ENCODE data around the gene OSGIN1.
A peak's percentile ranks its signal among the peaks of the same experiment; 100 is the strongest.

Gene OSGIN1

GRCh38 chr16:84001726-84002125 is 48.7 kb downstream of the OSGIN1 start:
- Mint-ChIP-seq H3K27me3 (peaks cover 18% of the 10 kb centered on the region), H3K36me3 (ENCODE audit: low read depth) (no peaks in the 10 kb centered on the region), H3K4me1 (ENCODE audit: low read depth) (no peaks in the 10 kb centered on the region), H3K27ac (no peak overlapping the region), H3K4me3 (no peak overlapping the region), H3K9me3 (no peaks in the 10 kb centered on the region)
- DNase-seq = no peak

DNA sequence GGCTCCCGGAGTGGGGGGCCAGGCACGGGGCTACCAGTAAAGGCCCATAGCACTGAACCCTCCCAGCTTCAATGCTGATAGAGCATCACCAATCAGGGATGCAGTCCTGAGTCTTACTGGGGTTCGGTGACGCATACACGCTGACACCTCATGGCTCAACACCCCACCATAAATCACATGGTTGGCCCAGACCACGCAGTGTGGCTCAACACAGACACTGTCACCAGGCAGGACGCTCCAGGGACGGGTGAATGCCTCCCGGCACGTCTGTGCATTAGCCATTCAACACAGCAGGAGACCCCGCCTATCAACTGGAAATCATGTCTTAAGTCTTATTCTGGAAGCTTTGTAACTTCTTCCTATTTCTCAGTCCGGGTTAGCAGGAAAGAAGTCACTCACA is 50.0 kb downstream of the OSGIN1 start:
- Mint-ChIP-seq H3K9me3 (no peaks in the 10 kb centered on the region), H3K27me3 (peaks cover 17% of the 10 kb centered on the region), H3K4me1 (ENCODE audit: low read depth) (no peaks in the 10 kb centered on the region), H3K27ac (no peak overlapping the region), H3K36me3 (ENCODE audit: low read depth) (no peaks in the 10 kb centered on the region), H3K4me3 (no peak overlapping the region)
- DNase-seq = no peak

GRCh38 chr16:84004442-84004841 is 51.4 kb downstream of the OSGIN1 start:
- no peak overlapping the region for H3K27ac Mint-ChIP-seq
- no peaks in the 10 kb centered on the region for H3K4me1 Mint-ChIP-seq (ENCODE audit: low read depth)
- no peak overlapping the region for H3K4me3 Mint-ChIP-seq
- DNase-seq = no peak
- H3K9me3 Mint-ChIP-seq = no peaks in the 10 kb centered on the region
- peaks cover 12% of the 10 kb centered on the region for H3K27me3 Mint-ChIP-seq
- no peaks in the 10 kb centered on the region for H3K36me3 Mint-ChIP-seq (ENCODE audit: low read depth)

DNA sequence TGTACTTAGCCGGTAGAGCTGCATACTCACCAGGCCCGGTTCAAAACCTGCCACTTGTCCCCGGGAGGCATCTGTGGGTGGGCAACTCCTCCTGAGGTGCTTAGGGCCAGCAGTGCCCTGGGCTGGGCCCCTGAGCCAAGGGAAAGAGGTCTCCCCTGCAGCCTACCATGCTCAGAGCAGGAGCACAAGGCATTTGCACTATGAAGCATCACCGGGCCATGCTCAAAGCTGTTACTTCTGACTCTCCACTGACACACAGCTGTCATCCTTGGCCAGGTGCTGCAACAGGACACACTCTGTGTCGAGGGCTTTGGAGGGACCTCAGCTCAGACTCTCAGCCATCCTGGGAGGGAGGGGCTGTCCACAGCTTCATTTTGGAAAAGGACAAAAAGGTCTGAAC is 52.4 kb downstream of the OSGIN1 start:
- Mint-ChIP-seq H3K4me3 (no peak overlapping the region), H3K4me1 (ENCODE audit: low read depth) (no peaks in the 10 kb centered on the region), H3K27me3 (peaks cover 11% of the 10 kb centered on the region)

DNA sequence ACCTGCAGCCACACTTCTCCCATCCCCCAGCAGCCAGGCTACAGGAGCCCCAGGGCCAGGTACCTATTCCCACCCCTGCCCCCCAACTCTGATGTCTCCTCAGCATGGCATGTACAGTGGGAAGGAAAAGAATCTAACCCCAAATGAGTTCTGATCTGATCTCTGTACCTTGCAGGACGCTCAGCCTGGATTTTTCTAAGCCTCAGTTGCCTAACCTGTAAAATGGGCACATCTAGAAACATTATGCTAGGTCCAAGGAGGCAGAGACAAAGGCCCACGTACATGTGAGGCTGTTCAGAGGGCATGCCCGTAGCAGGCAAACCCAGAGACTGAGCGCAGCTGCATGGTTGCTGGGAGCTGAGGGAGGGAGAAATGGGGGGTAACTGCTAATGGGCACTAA is 54.5 kb downstream of the OSGIN1 start:
- Mint-ChIP-seq H3K36me3 (ENCODE audit: low read depth) (no peaks in the 10 kb centered on the region), H3K4me1 (ENCODE audit: low read depth) (no peaks in the 10 kb centered on the region), H3K9me3 (no peaks in the 10 kb centered on the region), H3K27me3 (peaks cover 7% of the 10 kb centered on the region), H3K4me3 (no peak overlapping the region), H3K27ac (no peak overlapping the region)
- no peak for DNase-seq

More for the DNA sequence above, 52.4 kb downstream of the OSGIN1 start:
- H3K27ac Mint-ChIP-seq = no peak overlapping the region
- no peaks in the 10 kb centered on the region for H3K9me3 Mint-ChIP-seq
- H3K36me3 Mint-ChIP-seq (ENCODE audit: low read depth) = no peaks in the 10 kb centered on the region
- DNase-seq = no peak

- H3K36me3 Mint-ChIP-seq (ENCODE audit: low read depth) = no peaks in the 10 kb centered on the region
- H3K27ac Mint-ChIP-seq = no peak overlapping the region
- peaks cover 7% of the 10 kb centered on the region for H3K27me3 Mint-ChIP-seq
- H3K4me3 Mint-ChIP-seq = no peak overlapping the region
- no peaks in the 10 kb centered on the region for H3K9me3 Mint-ChIP-seq
- no peaks in the 10 kb centered on the region for H3K4me1 Mint-ChIP-seq (ENCODE audit: low read depth)
- no peak for DNase-seq
Observed at GRCh38 chr16:84007965-84008364, 54.9 kb downstream of the OSGIN1 start.

DNA sequence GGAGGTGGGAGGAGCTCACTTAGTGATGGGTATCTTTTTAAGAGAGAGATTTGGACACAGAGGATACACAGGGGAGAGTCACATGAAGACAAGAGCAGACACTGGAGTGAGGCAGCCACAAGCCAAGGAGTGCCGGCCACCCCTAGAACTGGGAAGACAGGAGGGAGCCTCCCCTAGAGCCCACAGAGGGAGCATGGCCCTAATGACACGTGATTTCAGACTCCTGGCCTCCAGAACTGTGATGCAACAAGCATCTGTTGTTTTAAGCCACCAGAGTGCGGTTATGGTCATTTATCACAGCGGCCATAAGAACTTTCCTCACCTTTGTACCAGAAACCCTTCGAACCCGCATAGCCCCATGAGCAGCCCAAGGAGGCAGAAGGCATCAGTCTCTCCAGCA is 56.2 kb downstream of the OSGIN1 start:
- DNase-seq = no peak
- peaks cover 4% of the 10 kb centered on the region for H3K4me1 Mint-ChIP-seq (ENCODE audit: low read depth)
- no peaks in the 10 kb centered on the region for H3K36me3 Mint-ChIP-seq (ENCODE audit: low read depth)
- H3K4me3 Mint-ChIP-seq = no peak overlapping the region
- no peak overlapping the region for H3K27ac Mint-ChIP-seq
- H3K27me3 Mint-ChIP-seq = peaks cover 7% of the 10 kb centered on the region
- no peaks in the 10 kb centered on the region for H3K9me3 Mint-ChIP-seq

DNA sequence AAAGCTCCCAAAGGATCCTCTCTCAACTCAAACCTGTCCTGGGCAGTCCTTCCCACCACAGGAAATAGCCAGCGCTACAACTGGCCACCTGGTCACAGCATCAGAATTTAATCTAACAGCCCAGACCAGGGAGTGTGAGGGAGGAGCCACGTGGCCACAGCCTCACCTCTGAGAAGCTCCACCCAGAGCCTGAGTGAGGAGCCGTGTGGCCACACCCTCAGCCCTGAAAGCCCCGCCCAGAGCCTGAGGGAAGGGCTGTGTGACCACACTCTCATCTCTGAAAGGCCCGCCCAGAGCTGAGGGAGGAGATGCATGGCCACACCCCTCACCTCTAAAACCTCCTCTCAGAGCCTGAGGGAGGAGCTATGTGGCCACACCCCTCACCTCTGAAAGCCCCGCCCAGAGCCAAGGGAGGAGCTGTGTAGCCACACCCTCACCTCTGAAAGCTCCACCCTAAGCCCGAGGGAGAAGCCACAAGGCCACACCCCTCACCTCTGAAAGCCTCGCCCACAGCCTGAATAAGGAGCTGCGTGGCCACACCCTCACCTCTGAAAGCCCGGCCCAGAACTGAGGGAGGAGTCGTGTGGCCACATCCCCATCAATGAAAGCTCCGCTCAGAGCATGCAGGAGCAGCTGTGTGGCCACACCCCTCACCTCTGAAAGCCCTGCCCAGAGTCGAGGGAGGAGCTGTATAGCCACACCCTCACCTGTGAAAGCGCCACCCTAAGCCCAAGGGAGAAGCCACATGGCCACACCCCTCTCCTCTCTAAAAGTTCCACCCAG is 60.9 kb downstream of the OSGIN1 start:
- Mint-ChIP-seq H3K4me1 (ENCODE audit: low read depth) (peaks cover 9% of the 10 kb centered on the region), H3K4me3 (no peak overlapping the region), H3K36me3 (ENCODE audit: low read depth) (no peaks in the 10 kb centered on the region), H3K27me3 (peaks cover 2% of the 10 kb centered on the region), H3K27ac (no peak overlapping the region), H3K9me3 (no peaks in the 10 kb centered on the region)
- DNase-seq = peak; percentile 71

DNA sequence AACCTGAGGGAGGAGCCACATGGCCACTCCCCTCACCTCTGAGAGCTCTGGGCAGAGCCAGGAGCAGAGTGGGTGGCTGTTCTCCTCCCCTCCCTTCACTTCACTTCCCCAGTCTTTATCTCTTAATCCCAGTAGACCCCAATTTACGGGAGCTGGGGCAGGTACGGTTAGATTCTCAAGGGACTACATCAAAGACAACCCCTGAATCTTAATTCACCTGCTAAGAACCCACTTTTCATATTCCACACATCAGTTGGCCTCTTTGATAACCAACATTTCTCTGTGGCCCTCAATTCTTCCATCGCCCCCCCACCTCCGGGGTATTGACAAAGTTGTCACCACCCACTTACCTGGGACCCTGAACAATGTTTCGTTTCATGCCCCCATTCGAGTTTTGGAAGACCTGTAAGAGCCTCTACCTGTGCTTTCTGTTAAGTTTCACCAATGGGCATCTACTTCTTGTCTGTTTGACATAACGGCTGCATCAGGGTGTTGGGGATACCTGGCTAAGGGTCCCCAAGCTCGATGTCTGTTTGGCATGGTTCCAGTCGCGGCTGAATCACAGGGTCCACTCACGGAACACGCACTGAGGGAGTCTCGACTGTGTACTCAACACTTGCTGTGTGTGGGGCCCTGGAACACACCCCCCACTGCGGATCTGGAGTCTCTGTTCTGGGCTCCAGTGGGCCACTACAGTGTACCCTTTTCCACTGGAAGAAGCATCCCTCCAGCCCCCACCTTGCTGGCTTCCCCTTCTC is 61.7 kb downstream of the OSGIN1 start:
- H3K27me3 Mint-ChIP-seq = peaks cover 6% of the 10 kb centered on the region
- no peaks in the 10 kb centered on the region for H3K36me3 Mint-ChIP-seq (ENCODE audit: low read depth)
- H3K27ac Mint-ChIP-seq = no peak overlapping the region
- no peak for DNase-seq
- peaks cover 9% of the 10 kb centered on the region for H3K4me1 Mint-ChIP-seq (ENCODE audit: low read depth)
- no peaks in the 10 kb centered on the region for H3K9me3 Mint-ChIP-seq
- H3K4me3 Mint-ChIP-seq = no peak overlapping the region

DNA sequence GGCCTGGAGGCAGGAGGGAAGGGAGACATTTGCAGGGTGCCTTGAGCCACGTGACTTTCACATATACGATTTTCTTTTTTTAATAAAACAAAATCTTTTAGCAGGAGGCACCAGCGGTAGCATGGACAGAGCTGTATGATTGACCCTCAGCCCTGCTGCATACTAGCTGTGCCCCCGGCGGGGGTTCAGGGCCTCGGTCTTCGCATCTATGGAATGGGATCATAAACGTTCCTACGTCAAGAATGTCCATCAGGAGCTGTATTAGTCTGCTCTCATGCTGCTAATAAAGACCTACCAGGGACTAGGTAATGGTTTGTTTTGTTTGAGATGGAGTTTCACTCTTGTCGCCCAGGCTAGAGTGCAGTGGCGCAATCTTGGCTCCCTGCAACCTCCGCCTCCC is 62.4 kb downstream of the OSGIN1 start:
- Mint-ChIP-seq H3K36me3 (ENCODE audit: low read depth) (no peaks in the 10 kb centered on the region), H3K4me3 (no peak overlapping the region), H3K27ac (no peak overlapping the region), H3K27me3 (peaks cover 12% of the 10 kb centered on the region), H3K9me3 (no peaks in the 10 kb centered on the region), H3K4me1 (ENCODE audit: low read depth) (peaks cover 9% of the 10 kb centered on the region)
- no peak for DNase-seq
